H54 (cell line): Measurements from ENCODE around the gene TRPM5.
"Not testable (repeated sequence)": the region's sequence is repeated elsewhere in the genome, so short reads cannot be mapped to it uniquely, and the experiment has no call there.

Experiments used
- DNase-seq: peaks from one replicate; pipeline ENCODE4 v3.0.0; 2011; ENCODE audit warnings: low spot score, mixed read lengths; ENCODE audit not compliant: insufficient read length
- FAIRE-seq: peaks from 3 replicates; lab custom pipeline; 2011; peaks lifted over from hg19 to GRCh38; lab: Jason Lieb, UNC
- POLR2A ChIP-seq: IDR thresholded peaks from 2 replicates; pipeline ENCODE4 v1.6.1; 2011; ENCODE audit warnings: low read depth, mild to moderate bottlenecking, low read length

Gene TRPM5, protein sequence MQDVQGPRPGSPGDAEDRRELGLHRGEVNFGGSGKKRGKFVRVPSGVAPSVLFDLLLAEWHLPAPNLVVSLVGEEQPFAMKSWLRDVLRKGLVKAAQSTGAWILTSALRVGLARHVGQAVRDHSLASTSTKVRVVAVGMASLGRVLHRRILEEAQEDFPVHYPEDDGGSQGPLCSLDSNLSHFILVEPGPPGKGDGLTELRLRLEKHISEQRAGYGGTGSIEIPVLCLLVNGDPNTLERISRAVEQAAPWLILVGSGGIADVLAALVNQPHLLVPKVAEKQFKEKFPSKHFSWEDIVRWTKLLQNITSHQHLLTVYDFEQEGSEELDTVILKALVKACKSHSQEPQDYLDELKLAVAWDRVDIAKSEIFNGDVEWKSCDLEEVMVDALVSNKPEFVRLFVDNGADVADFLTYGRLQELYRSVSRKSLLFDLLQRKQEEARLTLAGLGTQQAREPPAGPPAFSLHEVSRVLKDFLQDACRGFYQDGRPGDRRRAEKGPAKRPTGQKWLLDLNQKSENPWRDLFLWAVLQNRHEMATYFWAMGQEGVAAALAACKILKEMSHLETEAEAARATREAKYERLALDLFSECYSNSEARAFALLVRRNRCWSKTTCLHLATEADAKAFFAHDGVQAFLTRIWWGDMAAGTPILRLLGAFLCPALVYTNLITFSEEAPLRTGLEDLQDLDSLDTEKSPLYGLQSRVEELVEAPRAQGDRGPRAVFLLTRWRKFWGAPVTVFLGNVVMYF (N-terminal part only)

GRCh38 chr11:2443881-2444820 is at the start of gene TRPM5:
TRPM5 (minus strand) TSS chr11:2444514; CDS start chr11:2423036, 21,478 bp downstream.
- no peak for FAIRE-seq
- no peak for DNase-seq
- no peak for TF ChIP-seq POLR2A

DNA sequence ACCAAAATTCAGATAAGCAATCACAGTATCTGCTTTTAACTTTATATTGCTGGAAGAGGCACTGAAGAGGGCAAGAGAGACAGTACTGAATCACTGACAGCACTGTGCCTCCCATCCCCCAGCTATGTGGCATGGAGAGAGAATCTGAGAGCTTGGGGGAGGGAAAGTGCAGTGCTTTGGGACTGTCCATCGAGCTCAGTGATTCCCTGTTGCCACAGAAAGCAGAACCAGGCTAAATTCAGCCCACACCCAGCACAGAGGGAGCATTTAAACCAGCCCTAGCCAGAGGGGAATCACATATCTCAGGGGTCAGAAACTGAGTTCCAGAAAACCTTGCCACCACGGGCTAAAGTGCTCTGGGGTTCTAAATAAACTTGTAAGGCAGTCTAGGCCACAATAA is 44.8 kb upstream of the TRPM5 start:
- DNase-seq (no peak), FAIRE-seq (no peak)
- TF ChIP-seq POLR2A = no peak

GRCh38 chr11:2488004-2488403 is 43.7 kb upstream of the TRPM5 start:
- no peak for DNase-seq
- TF ChIP-seq POLR2A = no peak
- no peak for FAIRE-seq

DNA sequence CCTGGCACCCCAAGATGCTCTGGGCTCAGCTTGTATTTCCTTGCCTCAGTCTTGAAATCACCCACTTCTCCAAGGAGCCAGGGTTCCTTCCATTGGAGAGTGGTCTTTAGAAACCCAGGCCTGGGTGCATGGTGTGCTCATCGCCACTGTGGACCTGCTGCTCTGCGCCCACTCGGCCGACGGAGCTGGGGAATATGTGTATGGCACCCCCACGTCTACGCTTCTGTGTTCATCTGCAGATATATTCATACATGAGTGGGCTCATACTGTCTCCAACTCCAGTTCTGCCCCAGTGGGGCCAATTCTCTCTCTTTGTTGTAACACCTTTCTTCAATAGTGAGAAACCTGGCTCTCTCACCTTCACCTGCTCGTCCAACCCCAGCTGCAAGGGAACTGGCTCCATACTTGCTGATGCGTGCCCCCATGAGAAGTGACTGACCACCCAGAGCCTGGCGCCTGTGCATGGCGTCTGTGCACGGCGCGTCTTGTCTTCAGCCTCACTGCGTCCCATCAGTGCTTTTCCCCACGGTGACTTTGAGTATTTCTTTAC is 40.3 kb upstream of the TRPM5 start:
- no peak for FAIRE-seq
- DNase-seq = no peak
- no peak for TF ChIP-seq POLR2A

- FAIRE-seq (no peak), DNase-seq (no peak)
- TF ChIP-seq POLR2A = no peak
Observed at GRCh38 chr11:2483426-2483825, 39.1 kb upstream of the TRPM5 start.

DNA sequence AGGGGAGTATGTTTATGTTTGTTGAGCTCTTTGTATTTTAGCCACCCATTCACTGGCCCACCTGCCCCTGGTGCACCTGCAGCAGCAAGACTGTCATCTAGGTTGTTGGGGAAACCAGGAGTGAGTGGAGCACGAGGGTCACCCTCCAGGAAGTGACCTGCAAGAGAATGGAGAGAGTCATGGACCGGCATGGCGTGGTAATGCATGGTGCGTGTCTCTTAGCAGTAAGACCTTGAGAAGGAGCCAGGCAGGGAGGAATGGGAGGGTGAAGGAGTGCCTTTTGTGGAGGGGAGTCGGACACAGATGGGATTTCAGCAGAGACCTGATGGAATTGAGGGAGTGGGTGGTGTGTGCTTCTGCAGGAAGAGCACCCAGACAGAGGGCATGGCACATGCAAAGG is 38.4 kb upstream of the TRPM5 start:
- FAIRE-seq (no peak), DNase-seq (no peak)
- TF ChIP-seq POLR2A = no peak

- FAIRE-seq (no peak), DNase-seq (no peak)
- no peak for TF ChIP-seq POLR2A
Observed at GRCh38 chr11:2482204-2482603, 37.9 kb upstream of the TRPM5 start.

DNA sequence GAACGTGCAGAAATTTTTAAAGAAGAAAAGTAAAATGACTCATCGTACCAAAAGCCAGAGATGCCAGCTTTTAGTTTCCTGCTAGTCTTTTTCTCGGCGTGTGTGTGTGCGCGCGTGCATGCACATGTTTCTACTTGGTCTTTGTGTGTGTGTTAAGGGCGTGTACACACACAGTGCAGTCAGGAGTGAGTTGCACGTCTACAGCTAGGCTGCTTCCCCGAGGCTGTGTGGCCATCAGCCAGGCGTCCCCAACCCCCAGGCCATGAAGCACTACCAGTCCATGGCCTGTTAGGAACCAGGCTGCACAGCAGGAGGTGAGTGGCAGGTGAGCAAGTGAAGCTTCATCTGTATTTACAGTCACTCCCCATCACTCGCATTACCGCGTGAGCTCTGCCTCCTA is 36.9 kb upstream of the TRPM5 start:
- DNase-seq = no peak
- no peak for FAIRE-seq

DNA sequence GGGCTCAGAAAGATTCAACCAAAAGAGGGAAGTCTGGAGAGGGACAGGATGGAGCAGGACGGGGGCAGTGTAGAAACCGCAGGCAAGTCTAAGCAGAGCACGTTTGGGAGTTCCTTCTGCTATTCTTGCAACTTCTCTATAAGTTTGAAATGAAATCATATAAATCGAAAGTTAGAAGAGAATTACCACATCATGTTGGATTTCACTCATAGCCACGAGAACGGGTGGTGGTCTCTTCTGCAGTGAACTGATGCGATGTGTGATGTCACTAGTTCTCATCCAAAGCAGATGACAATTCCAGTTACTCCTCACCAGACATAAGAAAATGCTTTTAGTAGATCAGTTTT is 36.5 kb upstream of the TRPM5 start:
- no peak for TF ChIP-seq POLR2A
- FAIRE-seq (no peak), DNase-seq (no peak)

More for the DNA sequence above, 36.9 kb upstream of the TRPM5 start:
- TF ChIP-seq POLR2A = no peak

DNA sequence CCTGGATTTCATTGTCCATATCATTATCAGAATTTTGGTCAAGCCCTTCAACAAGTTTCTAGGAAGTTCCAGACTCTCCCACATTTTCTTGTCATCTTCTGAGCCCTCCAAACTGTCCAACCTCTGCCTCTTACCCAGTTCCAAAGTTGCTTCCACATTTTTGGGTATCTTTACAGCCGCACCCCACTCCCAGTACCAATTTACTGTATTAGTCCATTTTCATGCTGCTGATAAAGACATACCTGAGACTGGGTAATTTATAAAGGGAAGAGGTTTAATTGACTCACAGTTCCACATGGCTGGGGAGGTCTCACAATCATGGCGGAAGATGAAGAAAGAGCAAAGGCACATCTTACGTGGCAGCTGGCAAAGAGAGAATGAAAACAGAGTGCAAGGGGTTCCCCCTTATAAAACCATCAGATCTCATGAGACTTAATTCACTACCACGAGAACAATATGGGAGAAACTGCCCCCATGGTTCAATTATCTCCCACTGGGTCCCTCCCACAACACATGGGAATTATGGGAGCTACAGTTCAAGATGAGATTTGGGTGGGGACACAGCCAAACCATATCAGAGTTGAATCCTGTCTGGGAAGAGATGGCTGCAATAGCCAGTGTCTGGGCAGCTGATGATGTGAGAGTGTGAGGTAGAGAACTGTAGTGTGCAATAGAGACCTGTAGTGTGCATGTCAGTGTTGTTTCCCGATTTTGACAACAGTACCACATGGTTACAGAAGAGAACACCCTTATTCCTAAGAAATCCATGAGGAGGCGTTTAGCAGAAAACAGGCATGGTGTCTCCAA is 36.0 kb upstream of the TRPM5 start:
- FAIRE-seq, DNase-seq: not testable (repeated sequence)

DNA sequence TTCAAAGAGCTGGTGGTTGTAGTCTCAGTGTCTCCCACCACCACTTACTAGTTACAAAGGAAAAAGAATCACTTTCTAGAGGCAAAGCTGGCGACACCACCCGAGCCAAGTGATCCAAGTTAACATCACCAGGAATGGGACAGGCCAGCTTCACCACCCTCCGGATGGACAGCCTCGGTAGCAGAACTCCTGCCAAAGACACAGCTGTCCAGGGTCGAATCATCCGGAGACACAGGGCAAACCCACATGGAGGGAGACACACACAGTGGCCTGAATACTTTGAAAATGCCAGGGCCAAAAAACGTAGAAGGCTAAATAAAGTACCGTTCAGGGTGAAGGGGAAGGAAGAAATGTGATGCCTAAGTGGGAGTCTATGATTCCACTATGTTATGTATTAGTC is 33.6 kb upstream of the TRPM5 start:
- no peak for DNase-seq
- FAIRE-seq = no peak
- no peak for TF ChIP-seq POLR2A

GRCh38 chr11:2477254-2477653 is 32.9 kb upstream of the TRPM5 start:
- FAIRE-seq (no peak), DNase-seq (no peak)
- no peak for TF ChIP-seq POLR2A
